ENCODE data around the gene VAV2.

The VAV2 gene

DNA sequence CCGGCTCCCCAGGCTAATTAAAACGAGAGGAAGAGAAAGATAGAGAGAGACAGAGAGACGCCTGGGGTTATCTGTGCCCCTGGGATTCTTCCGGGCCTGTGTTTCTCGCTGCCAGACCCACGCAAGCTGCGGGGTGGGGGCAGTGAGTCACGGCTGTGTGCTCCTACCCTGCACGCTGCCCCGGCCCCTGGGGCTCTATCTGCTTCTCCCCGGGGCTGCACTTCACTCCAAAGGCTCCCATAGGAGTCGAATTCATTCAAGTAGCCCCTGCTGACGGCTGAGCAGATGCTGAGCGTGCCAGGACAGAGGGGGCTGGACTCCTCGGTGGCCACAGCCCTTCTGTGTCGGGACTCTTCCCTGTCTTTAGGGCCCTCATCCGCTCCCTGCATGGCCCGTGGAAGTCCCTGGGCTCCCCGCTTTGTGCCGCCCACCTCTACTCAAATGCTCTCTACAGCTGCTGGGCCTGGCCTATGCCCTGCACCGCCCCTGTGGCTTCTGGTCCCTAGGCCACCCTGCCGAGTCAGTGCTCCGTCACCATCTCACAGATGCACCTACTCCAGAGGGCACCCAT, 276.7 kb downstream of the VAV2 start:
- intact Hi-C loops (cut with DNase I), result loop anchor here (10.0 kb wide), 1 partner anchor 181 kb away; the partner anchor contains the start of gene ADAMTSL2
- peak in 6 of 10 donors; percentile 3 to 75 (median 30) for DNase-seq

DNA sequence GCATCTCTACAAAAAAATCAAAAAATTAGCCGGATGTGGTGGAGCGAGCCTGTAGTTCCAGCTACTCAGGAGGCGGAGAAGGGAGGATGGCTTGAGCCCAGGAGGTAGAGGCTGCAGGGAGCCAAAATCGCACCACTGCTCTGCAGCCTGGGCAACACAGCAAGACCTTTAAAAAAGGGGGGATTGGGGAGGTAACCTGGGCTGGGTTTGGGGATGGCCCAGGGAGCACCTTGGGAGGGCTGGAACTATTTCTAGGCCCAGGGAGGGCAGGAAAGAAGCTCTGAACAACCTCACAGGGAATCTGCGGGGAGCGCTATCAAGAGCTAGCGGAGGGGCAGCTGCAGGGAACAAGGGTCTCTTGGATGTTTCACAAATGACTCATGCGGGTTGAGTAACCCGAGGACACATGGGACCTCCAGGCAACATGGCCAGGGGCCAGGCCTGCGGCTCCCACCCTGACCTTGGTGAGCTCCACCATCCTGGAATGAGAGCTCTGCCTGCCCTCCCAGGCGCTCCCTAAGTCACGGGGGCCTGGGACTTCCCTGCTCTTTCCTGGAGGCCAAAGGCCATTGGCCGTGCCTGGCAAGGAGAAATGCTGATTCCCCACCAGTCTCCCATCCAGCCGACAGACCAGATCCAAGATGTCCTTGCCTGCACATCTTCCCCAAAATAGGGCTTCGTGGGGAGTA, 277.4 kb downstream of the VAV2 start:
- intact Hi-C loops (cut with DNase I), result loop anchor here (10.0 kb wide), 1 partner anchor 180 kb away; the partner anchor contains the start of gene ADAMTSL2
- peak in 6 of 10 donors; percentile 5 to 73 (median 38) for DNase-seq

DNA sequence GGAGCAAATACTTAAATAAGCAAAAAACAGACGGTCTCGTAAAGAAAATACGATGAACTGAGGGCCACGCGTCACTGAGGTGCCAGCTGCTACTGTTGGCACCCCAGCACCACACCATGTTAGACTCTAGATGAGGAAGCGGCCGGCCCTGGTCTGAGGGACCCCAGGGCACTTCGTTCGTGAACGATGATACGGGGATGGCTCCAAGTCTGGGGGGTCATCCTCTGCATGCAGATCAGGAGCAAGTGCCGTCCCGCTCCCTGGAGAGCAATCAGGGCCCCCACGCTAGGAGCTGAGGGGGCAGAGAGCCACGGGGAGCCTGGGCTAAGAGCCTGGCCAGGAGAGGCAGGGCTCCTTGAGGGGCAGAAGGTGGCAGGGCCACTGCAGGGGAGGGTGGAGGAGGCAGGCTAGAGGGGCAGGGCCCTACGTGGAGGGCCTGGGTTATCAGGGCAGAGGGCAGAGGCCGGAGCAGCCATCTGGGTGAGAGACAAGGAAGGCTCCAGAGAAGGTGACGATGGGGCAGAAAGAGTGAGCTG, 278.1 kb downstream of the VAV2 start:
- peak in 4 of 10 donors; percentile 20 to 69 (median 45) for DNase-seq
- intact Hi-C loops (cut with DNase I), result loop anchor here (10.0 kb wide), 1 partner anchor 179 kb away; the partner anchor contains the start of gene ADAMTSL2

DNA sequence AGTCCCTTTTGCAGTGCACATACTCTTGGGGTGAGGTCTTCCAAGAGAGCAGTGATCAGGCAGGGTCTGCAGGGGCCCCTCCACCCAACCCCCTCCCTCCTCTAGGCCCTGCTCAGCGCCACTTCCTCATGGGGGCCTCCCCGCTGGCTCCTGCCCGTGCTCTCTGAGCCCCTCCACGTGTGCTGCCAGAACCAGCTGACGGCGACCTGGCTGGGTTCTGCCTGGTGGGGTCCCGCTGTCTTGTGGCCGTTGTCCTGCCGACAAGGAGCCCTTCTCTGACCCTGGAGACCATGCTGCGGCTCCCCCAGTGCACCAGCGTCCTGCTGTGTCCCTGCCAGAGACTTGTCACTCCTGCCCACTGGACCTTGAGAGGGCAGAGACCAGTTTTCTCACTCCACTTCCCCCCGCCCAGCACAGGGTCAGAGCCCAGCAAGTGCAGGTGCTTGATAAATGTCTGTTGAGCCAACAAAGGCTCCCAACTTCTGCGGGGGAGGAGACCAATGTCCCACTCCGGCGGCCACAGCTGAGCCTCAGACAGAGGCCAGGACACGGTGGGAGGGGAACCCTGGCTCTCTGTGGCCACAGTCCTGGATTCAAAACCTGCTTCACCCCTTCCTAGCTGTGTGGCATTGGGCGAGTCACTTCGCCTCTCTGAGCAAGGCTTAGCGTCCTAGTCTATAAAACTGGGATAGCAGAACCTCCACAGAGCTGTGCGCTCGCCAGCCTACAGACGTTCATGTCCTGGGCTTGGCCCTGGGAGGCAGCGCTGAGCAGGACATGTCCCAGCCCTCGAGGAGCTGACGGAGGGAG, 278.8 kb downstream of the VAV2 start:
- peak in 6 of 10 donors; percentile 4 to 66 (median 32) for DNase-seq
- intact Hi-C loops (cut with DNase I), result loop anchor here (10.0 kb wide), 1 partner anchor 179 kb away; the partner anchor contains the start of gene ADAMTSL2

DNA sequence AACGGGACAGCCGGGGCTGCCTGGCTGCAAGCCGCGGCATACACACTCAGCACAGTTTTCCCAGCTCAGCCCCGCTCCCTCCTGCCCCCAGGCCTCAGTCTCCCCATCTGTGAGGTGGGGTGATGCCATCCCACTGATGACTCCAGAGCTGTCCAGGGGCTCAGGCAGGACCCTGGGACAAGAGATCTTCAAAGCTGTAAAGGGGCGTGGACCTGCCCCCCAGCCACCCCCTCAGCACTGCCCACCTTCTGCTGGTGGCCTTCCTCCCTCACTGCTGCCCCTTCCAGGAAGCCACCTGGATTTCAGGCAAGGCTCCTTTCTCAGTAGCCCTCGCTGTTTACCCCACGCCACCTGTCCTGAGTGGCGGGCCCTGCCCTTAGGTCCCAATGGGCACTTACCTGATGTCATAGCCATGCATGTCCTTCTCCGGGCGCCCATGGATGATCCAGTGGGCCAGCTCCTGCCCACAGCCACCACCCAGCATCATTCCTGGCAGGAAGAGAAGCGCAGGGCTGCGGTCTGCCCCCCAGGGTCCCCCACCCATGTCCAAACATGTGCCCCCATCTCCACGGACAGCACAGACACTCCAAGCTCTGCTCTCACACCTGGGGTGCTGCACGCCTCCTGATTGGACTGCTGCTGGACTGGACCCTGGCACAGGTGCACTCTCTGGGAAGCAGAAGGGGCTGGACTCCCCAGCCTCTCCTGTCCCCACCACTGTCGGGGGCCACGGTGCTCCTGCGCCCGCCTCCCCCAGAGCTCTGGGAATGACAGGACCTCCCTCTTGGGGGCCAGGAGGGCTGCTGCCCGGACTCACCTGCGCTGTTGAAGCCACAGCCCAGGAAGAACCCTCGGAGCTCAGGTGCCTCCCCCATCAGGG, 279.7 kb downstream of the VAV2 start:
- DNase-seq, result peak in 6 of 10 donors; percentile 6 to 76 (median 37)

More for the DNA sequence above, 279.7 kb downstream of the VAV2 start:
- intact Hi-C loops (cut with DNase I), result loop anchor here (10.0 kb wide), 1 partner anchor 178 kb away; the partner anchor contains the start of gene ADAMTSL2
